IMR-90 (cell line): ENCODE data around the gene SSBP3. TPM values are rescaled to one million over a fixed set of nuclear protein-coding genes. Genes with fewer than 3 reads are reported as not detected.

Source experiments
- ATAC-seq: fragments of 200-7000 bp; cut with Tn5 transposase; 2 replicates; pipeline ENCODE4 v1.9.1; 2020; ENCODE audit warnings: low read depth, mild to moderate bottlenecking, moderate library complexity
- BruUV-seq: library from RNA; stranded (reverse); fragments of 400-500 nt; replicated peaks from 2 replicates; lab custom pipeline; 2021; lab: Mats Ljungman, UMichigan
- CTCF ChIA-PET: fragments of 300-600 bp; formaldehyde crosslinking; extraction: SDS; loops from one replicate; lab custom pipeline; 2021; ENCODE audit warnings: antibody characterized with exemption; lab: Yijun Ruan, JAX
- POLR2A ChIA-PET: fragments of 300-600 bp; sonication (Branson Sonifier 250); formaldehyde crosslinking; loops from one replicate; lab custom pipeline; 2022; ENCODE audit warnings: antibody characterized with exemption; ENCODE audit not compliant: unreplicated experiment; lab: Charles Lee
- DNase-seq: peaks from one replicate; pipeline ENCODE4 v3.0.0; 2013
- H2AFZ ChIP-seq: replicated peaks from 2 replicates; pipeline ENCODE3; 2013; ENCODE audit warnings: low read length, mild to moderate bottlenecking; ENCODE audit not compliant: poor library complexity
- H2AK5ac ChIP-seq: 2 replicates; pipeline ENCODE4 v1.6.1; 2013; ENCODE audit warnings: low read depth, low read length, inconsistent platforms
- H2AK9ac ChIP-seq: replicated peaks from 2 replicates; pipeline ENCODE3; 2013; ENCODE audit warnings: mild to moderate bottlenecking, low read depth, low read length, moderate library complexity; ENCODE audit not compliant: poor library complexity
- H2BK120ac ChIP-seq: 2 replicates; pipeline ENCODE4 v1.6.1; 2013; ENCODE audit warnings: low read depth, low read length, inconsistent platforms
- H2BK15ac ChIP-seq: 3 replicates; pipeline ENCODE4 v1.6.1; 2013; ENCODE audit warnings: low read depth, low read length, inconsistent platforms
- H2BK20ac ChIP-seq: 2 replicates; pipeline ENCODE4 v1.6.1; 2013; ENCODE audit warnings: low read depth, mild to moderate bottlenecking, inconsistent platforms, low read length, moderate library complexity
- H2BK5ac ChIP-seq: 2 replicates; pipeline ENCODE4 v1.6.1; 2013; ENCODE audit warnings: mild to moderate bottlenecking, low read depth, low read length, inconsistent platforms; ENCODE audit not compliant: poor library complexity, severe bottlenecking
- H3K14ac ChIP-seq: replicated peaks from 2 replicates; pipeline ENCODE4 v1.6.1; 2013; ENCODE audit warnings: low read depth, low read length, inconsistent platforms
- H3K18ac ChIP-seq: 2 replicates; pipeline ENCODE4 v1.6.1; 2013; ENCODE audit warnings: low read depth, low read length, control low read depth
- H3K23ac ChIP-seq: 2 replicates; pipeline ENCODE4 v1.6.1; 2013; ENCODE audit warnings: low read depth, low read length, inconsistent platforms
- H3K27ac ChIP-seq: 2 replicates; pipeline ENCODE4 v1.5.1; 2013; ENCODE audit warnings: mild to moderate bottlenecking, control low read depth, low read length; ENCODE audit not compliant: insufficient read depth
- H3K27me3 ChIP-seq: 2 replicates; pipeline ENCODE4 v1.6.1; 2013; ENCODE audit warnings: low read length; ENCODE audit not compliant: control insufficient read depth, insufficient read depth
- H3K36me3 ChIP-seq: 2 replicates; pipeline ENCODE4 v1.6.1; 2013; ENCODE audit warnings: low read length, mixed read lengths; ENCODE audit not compliant: control insufficient read depth, insufficient read depth
- H3K4ac ChIP-seq: 2 replicates; pipeline ENCODE4 v1.6.1; 2013; ENCODE audit warnings: low read depth, low read length, inconsistent platforms
- H3K4me1 ChIP-seq: 2 replicates; pipeline ENCODE4 v1.6.1; 2013; ENCODE audit warnings: low read length, mixed read lengths; ENCODE audit not compliant: control insufficient read depth, insufficient read depth
- H3K4me2 ChIP-seq: 2 replicates; pipeline ENCODE4 v1.6.1; 2013; ENCODE audit warnings: low read depth, mild to moderate bottlenecking, control low read depth, low read length, moderate library complexity
- H3K4me3 ChIP-seq: 2 replicates; pipeline ENCODE4 v1.5.1; 2013; ENCODE audit warnings: low read depth, mild to moderate bottlenecking, control low read depth, low read length, moderate library complexity; ENCODE audit not compliant: insufficient read depth
- H3K56ac ChIP-seq: 2 replicates; pipeline ENCODE4 v1.6.1; 2013; ENCODE audit warnings: low read length, inconsistent platforms; ENCODE audit not compliant: insufficient read depth; ENCODE audit errors: extremely low read depth
- H3K79me1 ChIP-seq, 2 experiments: 2 replicates each; pipeline ENCODE4 v1.6.1; 2013; ENCODE audit warnings: low read length in 2 of 2, inconsistent platforms in 1 of 2, low read depth in 1 of 2
- H3K9ac ChIP-seq: 2 replicates; pipeline ENCODE4 v1.6.1; 2013; ENCODE audit warnings: low read depth, low read length, control low read depth
- H3K9me1 ChIP-seq: 2 replicates; pipeline ENCODE4 v1.6.1; 2013; ENCODE audit warnings: low read length, inconsistent platforms; ENCODE audit not compliant: insufficient read depth
- H3K9me3 ChIP-seq: 2 replicates; pipeline ENCODE4 v1.6.1; 2013; ENCODE audit warnings: low read length; ENCODE audit not compliant: control insufficient read depth, insufficient read depth
- H4K20me1 ChIP-seq: 2 replicates; pipeline ENCODE4 v1.6.1; 2013; ENCODE audit warnings: low read length, inconsistent platforms; ENCODE audit not compliant: insufficient read depth
- H4K5ac ChIP-seq: 2 replicates; pipeline ENCODE4 v1.6.1; 2013; ENCODE audit warnings: mild to moderate bottlenecking, low read depth, low read length, control low read depth
- H4K8ac ChIP-seq, 2 experiments: 2 replicates each; pipeline ENCODE4 v1.6.1; 2013; ENCODE audit warnings: low read depth in 2 of 2, low read length in 2 of 2, control low read depth in 1 of 2, inconsistent platforms in 1 of 2
- H4K91ac ChIP-seq: 2 replicates; pipeline ENCODE4 v1.6.1; 2013; ENCODE audit warnings: low read depth, low read length, inconsistent platforms; ENCODE audit not compliant: insufficient read depth
- BHLHE40 ChIP-seq: fragments of 150-350 bp; IDR thresholded peaks from 2 replicates; pipeline ENCODE4 v1.6.1; 2016; ENCODE audit warnings: mild to moderate bottlenecking, low read depth, low read length
- CHD1 ChIP-seq: IDR thresholded peaks from 2 replicates; pipeline ENCODE4 v1.6.1; 2012; ENCODE audit warnings: low read depth, low read length, improper control_type of control experiment
- FOS ChIP-seq: fragments of 150-350 bp; IDR thresholded peaks from 2 replicates; pipeline ENCODE4 v1.6.1; 2016; ENCODE audit warnings: low read depth, low read length
- MAFK ChIP-seq: IDR thresholded peaks from 2 replicates; pipeline ENCODE4 v1.6.1; 2012; ENCODE audit warnings: low read depth, low read length, improper control_type of control experiment
- MAZ ChIP-seq: IDR thresholded peaks from 2 replicates; pipeline ENCODE4 v1.6.1; 2012; ENCODE audit warnings: low read depth, mild to moderate bottlenecking, low read length, improper control_type of control experiment, moderate library complexity, borderline replicate concordance
- MXI1 ChIP-seq: IDR thresholded peaks from 2 replicates; pipeline ENCODE4 v1.6.1; 2012; ENCODE audit warnings: low read depth, mild to moderate bottlenecking, low read length, moderate library complexity, borderline replicate concordance
- RAD21 ChIP-seq: IDR thresholded peaks from 2 replicates; pipeline ENCODE4 v1.6.1; 2012; ENCODE audit warnings: low read length, improper control_type of control experiment
- RCOR1 ChIP-seq: IDR thresholded peaks from 2 replicates; pipeline ENCODE4 v1.6.1; 2012; ENCODE audit warnings: mild to moderate bottlenecking, low read length, improper control_type of control experiment; ENCODE audit not compliant: insufficient replicate concordance
- RFX5 ChIP-seq: IDR thresholded peaks from 2 replicates; pipeline ENCODE4 v1.8.0; 2012; ENCODE audit warnings: low read depth, mild to moderate bottlenecking, low read length, moderate library complexity
- SMC3 ChIP-seq: fragments of 150-350 bp; IDR thresholded peaks from 2 replicates; pipeline ENCODE4 v1.6.1; 2016; ENCODE audit warnings: low read depth, mild to moderate bottlenecking, antibody characterized with exemption, low read length, moderate library complexity
- WGBS, 2 experiments: methylation state at CpG; one replicate each; pipeline versions ENCODE4 v1.1.5 to v1.1.7; 2013; ENCODE audit warnings: missing lambda C conversion rate in 2 of 2; ENCODE audit not compliant: insufficient read length in 1 of 2; ENCODE audit errors: extremely low coverage in 2 of 2; 5-methylcytosine and 5-hydroxymethylcytosine counted together
- dilution Hi-C: fragments of 300-500 bp; cut with HindIII; formaldehyde crosslinking; loops from one replicate; pipeline ENCODE4 v1.14.3; 2018; ENCODE audit warnings: low sequenced_read_pairs; ENCODE audit not compliant: unreplicated experiment
- in situ Hi-C: fragments of 300-500 bp; cut with MboI; formaldehyde crosslinking; loops from 3 replicates; pipeline ENCODE4 v1.14.3; 2019; ENCODE audit warnings: low sequenced_read_pairs, inconsistent platforms, mixed read lengths
- intact Hi-C: fragments of 100-400 bp; cut with micrococcal nuclease; formaldehyde crosslinking; loops from 2 replicates; pipeline ENCODE4 v1.10.0; 2022
- polyA plus RNA-seq, 3 experiments: library from polyadenylated mRNA; depleted of rRNA; stranded (reverse); fragments of >200 nt; gene quantifications; 2 replicates each; pipeline ENCODE4 v1.2.3, GENCODE V29; 2012; ENCODE audit warnings: low replicate concordance in 1 of 3
- total RNA-seq: library from RNA; depleted of rRNA; stranded (reverse); fragments of >200 nt; gene quantifications from 2 replicates; pipeline ENCODE4 v1.2.3, GENCODE V29; 2012
- TF ChIP-seq, protein P1 (sequence below): conservative IDR thresholded peaks from 2 replicates; pipeline ENCODE4 v1.5.1; 2012; ENCODE audit warnings: mild to moderate bottlenecking, low read depth, low read length, improper control_type of control experiment
- TF ChIP-seq, protein P2 (sequence below): fragments of 150-350 bp; IDR thresholded peaks from 2 replicates; pipeline ENCODE4 v1.6.1; 2016; ENCODE audit warnings: low read depth, mild to moderate bottlenecking, low read length, moderate library complexity, borderline replicate concordance
- TF ChIP-seq, protein P3 (sequence below): fragments of 150-350 bp; IDR thresholded peaks from 2 replicates; pipeline ENCODE4 v1.6.1; 2017; ENCODE audit warnings: mild to moderate bottlenecking, antibody characterized with exemption, low read length, low read depth

The SSBP3 gene
- total and polyA plus RNA-seq, 2 of the 4 experiments (the other 2 are of a cell fraction) = 10.9 to 39.6 TPM

DNA sequence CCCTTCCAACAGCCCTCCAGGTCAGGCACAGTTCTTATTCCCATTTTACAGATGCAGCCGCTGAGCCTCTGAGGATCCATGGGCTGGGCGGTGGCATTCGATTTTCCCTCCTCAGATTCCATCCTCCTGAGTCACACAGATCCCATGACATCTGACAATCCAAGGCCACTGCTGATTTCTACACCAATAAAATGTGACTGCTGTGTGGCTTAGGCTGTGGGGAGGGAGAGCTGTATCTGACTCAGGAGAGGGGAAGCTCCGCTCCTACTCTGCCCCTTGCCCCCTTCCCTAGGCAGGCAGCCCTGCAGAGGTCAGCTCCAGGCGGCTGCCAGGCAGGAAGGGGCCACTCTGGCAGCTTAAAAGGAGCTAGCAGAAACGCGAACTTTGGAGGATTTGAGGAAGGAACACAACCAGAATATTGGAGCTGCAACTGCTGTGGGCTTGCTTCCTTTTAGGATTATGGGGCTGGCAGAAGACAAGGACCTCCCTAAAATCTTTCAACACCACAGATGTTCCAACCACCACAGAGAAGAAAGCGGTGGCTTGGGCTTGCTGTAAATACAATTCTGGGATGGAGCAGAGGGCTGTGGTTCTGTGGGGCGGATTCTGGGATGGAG is 156.3 kb downstream of the SSBP3 start:
- no CpG with 5 or more reads among the region's 9 CpGs for WGBS, 2 experiments
- H2AK5ac ChIP-seq = peak overlapping the region; percentile 24; the same call in 1 of the 2 replicates
- peak overlapping the region; percentile 74 for H2AK9ac ChIP-seq
- dilution Hi-C loops (no loop called here), intact Hi-C loops (loop anchor here (5.0 kb wide), 1 partner anchor 237 kb away; no protein-coding TSS in a partner anchor), in situ Hi-C loops (no loop called here)
- peak overlapping the region; percentile 59 for H2AFZ ChIP-seq
- no peak overlapping the region for H3K18ac ChIP-seq
- H3K9ac ChIP-seq = no peak overlapping the region
- H3K9me3 ChIP-seq = no peaks in the 10 kb centered on the region
- no peak overlapping the region for H3K4me2 ChIP-seq
- ChIA-PET CTCF (no interaction called here), POLR2A (no interaction called here)
- peak overlapping the region; percentile 51; the same call in 1 of the 2 replicates for H3K14ac ChIP-seq
- no peak overlapping the region for H2BK120ac ChIP-seq
- H3K23ac ChIP-seq = peak overlapping the region; percentile 57
- no peak overlapping the region for H3K27ac ChIP-seq
- no peak overlapping the region for H2BK5ac ChIP-seq
- H2BK20ac ChIP-seq = no peak overlapping the region
- no peak overlapping the region for H2BK15ac ChIP-seq
- peaks cover 17% of the 10 kb centered on the region for H3K9me1 ChIP-seq
- peaks cover 47% of the 10 kb centered on the region for H3K36me3 ChIP-seq
- BruUV-seq = no TSS peak
- H3K4ac ChIP-seq = peak overlapping the region; percentile 38
- peaks cover 14% of the 10 kb centered on the region; the same call in 1 of the 2 replicates for H4K20me1 ChIP-seq
- no peak overlapping the region; the same call in 1 of the 2 replicates for H4K5ac ChIP-seq
- H4K91ac ChIP-seq = no peak overlapping the region
- peaks cover 15 to 33% of the 10 kb centered on the region in 2 experiments; a peak in 3 of 4 replicates for H3K79me1 ChIP-seq
- H3K56ac ChIP-seq = no peak overlapping the region
- peak; percentile 54 for DNase-seq
- peak overlapping the region in 1 of 2 experiments; percentile 64; a peak in 1 of 4 replicates for H4K8ac ChIP-seq
- H3K27me3 ChIP-seq = no peaks in the 10 kb centered on the region
- H3K4me1 ChIP-seq = peaks cover 19% of the 10 kb centered on the region
- TF ChIP-seq, protein P1, sequence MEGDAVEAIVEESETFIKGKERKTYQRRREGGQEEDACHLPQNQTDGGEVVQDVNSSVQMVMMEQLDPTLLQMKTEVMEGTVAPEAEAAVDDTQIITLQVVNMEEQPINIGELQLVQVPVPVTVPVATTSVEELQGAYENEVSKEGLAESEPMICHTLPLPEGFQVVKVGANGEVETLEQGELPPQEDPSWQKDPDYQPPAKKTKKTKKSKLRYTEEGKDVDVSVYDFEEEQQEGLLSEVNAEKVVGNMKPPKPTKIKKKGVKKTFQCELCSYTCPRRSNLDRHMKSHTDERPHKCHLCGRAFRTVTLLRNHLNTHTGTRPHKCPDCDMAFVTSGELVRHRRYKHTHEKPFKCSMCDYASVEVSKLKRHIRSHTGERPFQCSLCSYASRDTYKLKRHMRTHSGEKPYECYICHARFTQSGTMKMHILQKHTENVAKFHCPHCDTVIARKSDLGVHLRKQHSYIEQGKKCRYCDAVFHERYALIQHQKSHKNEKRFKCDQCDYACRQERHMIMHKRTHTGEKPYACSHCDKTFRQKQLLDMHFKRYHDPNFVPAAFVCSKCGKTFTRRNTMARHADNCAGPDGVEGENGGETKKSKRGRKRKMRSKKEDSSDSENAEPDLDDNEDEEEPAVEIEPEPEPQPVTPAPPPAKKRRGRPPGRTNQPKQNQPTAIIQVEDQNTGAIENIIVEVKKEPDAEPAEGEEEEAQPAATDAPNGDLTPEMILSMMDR = no peak
- no peak for TF ChIP-seq MAZ
- no peak for TF ChIP-seq SMC3
- no peak for TF ChIP-seq BHLHE40
- TF ChIP-seq, protein P2, sequence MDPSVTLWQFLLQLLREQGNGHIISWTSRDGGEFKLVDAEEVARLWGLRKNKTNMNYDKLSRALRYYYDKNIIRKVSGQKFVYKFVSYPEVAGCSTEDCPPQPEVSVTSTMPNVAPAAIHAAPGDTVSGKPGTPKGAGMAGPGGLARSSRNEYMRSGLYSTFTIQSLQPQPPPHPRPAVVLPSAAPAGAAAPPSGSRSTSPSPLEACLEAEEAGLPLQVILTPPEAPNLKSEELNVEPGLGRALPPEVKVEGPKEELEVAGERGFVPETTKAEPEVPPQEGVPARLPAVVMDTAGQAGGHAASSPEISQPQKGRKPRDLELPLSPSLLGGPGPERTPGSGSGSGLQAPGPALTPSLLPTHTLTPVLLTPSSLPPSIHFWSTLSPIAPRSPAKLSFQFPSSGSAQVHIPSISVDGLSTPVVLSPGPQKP = no peak
- TF ChIP-seq CHD1 = no peak
- no peak for TF ChIP-seq RCOR1
- TF ChIP-seq RFX5 = no peak
- TF ChIP-seq MAFK = no peak
- TF ChIP-seq, protein P3, sequence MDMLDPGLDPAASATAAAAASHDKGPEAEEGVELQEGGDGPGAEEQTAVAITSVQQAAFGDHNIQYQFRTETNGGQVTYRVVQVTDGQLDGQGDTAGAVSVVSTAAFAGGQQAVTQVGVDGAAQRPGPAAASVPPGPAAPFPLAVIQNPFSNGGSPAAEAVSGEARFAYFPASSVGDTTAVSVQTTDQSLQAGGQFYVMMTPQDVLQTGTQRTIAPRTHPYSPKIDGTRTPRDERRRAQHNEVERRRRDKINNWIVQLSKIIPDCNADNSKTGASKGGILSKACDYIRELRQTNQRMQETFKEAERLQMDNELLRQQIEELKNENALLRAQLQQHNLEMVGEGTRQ = no peak
- no peak for TF ChIP-seq FOS
- no peak for TF ChIP-seq RAD21
- TF ChIP-seq MXI1 = no peak
- no peak for ATAC-seq
- no peak overlapping the region for H3K4me3 ChIP-seq
